HG02759 (cell line): ENCODE results near the gene TMEM14A.
"Not testable (repeated sequence)": the region's sequence is repeated elsewhere in the genome, so short reads cannot be mapped to it uniquely, and the experiment has no call there.

Experiments used
- ATAC-seq: cut with Tn5 transposase; IDR thresholded peaks from one replicate; pipeline ENCODE4 v1.9.1; 2021; ENCODE audit warnings: mild to moderate bottlenecking, moderate library complexity; ENCODE audit not compliant: unreplicated experiment

Gene TMEM14A

GRCh38 chr6:52655941-52656340 lies 15.0 kb upstream of the TMEM14A start:
- ATAC-seq = not testable (repeated sequence)

- ATAC-seq = no peak
These were observed 13.0 kb upstream of the TMEM14A start for GRCh38 chr6:52657870-52658269.

- ATAC-seq = no peak
These were observed 9.4 kb upstream of the TMEM14A start for GRCh38 chr6:52661551-52661950.

- ATAC-seq = no peak
These were observed 8.9 kb upstream of the TMEM14A start for GRCh38 chr6:52662031-52662430.

- ATAC-seq = peak; percentile 32
These were observed 7.6 kb upstream of the TMEM14A start for GRCh38 chr6:52663120-52663935.

GRCh38 chr6:52663936-52664185 lies 7.1 kb upstream of the TMEM14A start:
- ATAC-seq = no peak

- peak; percentile 92 for ATAC-seq
These were observed 6.5 kb upstream of the TMEM14A start for GRCh38 chr6:52664186-52664990.

GRCh38 chr6:52664991-52665686 lies 5.8 kb upstream of the TMEM14A start:
- ATAC-seq = no peak

- no peak for ATAC-seq
These were observed 4.8 kb upstream of the TMEM14A start for GRCh38 chr6:52666071-52666470.

- ATAC-seq = no peak
These were observed 4.4 kb upstream of the TMEM14A start for GRCh38 chr6:52666523-52666922.

- ATAC-seq = no peak
These were observed 3.3 kb upstream of the TMEM14A start for GRCh38 chr6:52667572-52667971.

GRCh38 chr6:52671676-52672075 lies 763 bp downstream of the TMEM14A start:
- ATAC-seq = no peak

GRCh38 chr6:52672412-52673025 lies 1.6 kb downstream of the TMEM14A start:
- ATAC-seq = no peak

- no peak for ATAC-seq
These were observed 3.8 kb downstream of the TMEM14A start for GRCh38 chr6:52674666-52675065.

- no peak for ATAC-seq
These were observed 4.5 kb downstream of the TMEM14A start for GRCh38 chr6:52675372-52675771.

GRCh38 chr6:52676631-52677030 lies 5.7 kb downstream of the TMEM14A start:
- not testable (repeated sequence) for ATAC-seq

GRCh38 chr6:52681416-52681815 lies 10.5 kb downstream of the TMEM14A start:
- no peak for ATAC-seq

- no peak for ATAC-seq
These were observed 16.2 kb downstream of the TMEM14A start for GRCh38 chr6:52686878-52687699.

- ATAC-seq = no peak
These were observed 18.9 kb downstream of the TMEM14A start for GRCh38 chr6:52689857-52690256.

- no peak for ATAC-seq
These were observed 20.8 kb downstream of the TMEM14A start for GRCh38 chr6:52691718-52692117.
